Activated naive CD4-positive, alpha-beta T cell treated with Interleukin-2 at 50 U/mL for 16 hours (primary cell): Measurements from ENCODE around the gene ARL2.
A peak's percentile ranks its signal among the peaks of the same experiment; 100 is the strongest.

Source experiments
- DNase-seq: peaks from one replicate; pipeline ENCODE4 v3.0.0-alpha.2; 2020

The ARL2 gene

DNA sequence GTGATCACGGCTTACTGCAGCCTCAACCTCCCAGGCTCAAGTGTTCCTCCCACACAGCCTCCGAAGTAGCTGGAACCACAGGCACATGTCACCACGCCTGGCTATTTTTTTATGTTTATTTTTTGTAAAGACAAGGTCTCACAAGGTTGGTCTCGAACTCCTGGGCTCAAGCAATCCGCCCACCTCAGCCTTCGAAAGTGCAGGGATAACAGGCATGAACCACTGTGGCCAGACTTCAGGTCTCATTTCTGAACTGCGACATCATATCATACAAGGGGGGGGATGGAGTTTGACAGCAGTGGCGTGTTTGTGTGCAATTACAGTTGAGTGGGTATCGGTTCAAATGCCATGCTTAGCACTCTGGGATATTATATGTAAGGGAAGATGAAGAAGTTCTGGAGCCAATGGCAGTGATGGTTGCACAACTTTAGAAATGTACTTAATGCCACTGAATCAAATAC is 37.5 kb downstream of the ARL2 start:
- DNase-seq, result no peak

DNA sequence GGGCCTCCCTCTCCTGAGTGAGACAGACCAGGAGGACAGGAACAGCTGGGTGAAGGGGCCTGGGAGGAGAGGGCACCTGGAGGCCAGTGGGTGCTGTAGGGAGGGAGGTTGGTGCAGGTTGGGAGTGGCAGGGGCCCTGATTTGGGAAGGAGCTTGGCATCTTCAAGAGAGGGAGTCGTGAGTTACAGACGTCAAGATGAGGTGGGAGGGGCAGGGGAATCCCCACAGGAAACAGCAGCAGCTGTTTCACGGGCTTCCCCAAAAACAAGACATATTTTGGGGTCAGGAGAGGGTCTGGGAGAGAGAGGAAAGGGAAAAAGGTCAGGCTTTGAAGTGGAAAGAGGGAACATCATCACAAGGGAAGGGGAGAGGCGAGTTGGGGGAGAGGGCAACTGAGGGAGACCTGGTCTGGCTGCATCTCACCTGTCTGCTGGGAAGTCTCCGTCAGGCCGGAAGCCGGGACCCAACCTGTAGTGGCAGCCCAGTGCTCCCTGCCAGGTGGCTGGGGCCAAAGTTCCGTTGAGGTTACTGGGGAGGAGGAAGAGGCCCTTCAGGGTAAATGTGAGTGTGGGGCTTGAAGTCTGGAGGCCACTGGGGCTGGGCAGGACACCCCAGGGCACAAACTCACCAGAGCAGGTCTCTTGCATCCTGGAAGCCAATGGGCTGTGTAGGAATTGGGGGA is 40.0 kb downstream of the ARL2 start:
- peak; percentile 13 for DNase-seq

DNA sequence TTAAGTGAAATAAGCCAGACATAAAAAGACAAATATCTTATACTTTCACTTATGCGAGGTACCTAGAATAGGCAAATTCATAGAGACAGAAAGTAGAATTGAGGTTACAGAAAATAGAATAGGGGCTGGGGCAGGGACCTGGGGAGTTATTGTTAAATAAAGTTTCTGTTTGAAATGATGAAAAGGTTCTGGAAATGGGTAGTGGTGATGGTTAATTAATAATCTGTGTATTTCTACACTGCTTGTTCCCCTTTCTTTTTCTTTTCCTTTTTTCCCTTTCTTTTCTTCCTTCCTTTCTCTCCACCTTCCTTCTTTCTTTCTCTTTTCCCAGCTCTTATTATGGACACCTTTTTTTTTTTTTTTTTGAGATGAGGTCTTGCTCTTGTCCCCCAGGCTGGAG is 41.6 kb downstream of the ARL2 start:
- no peak for DNase-seq

DNA sequence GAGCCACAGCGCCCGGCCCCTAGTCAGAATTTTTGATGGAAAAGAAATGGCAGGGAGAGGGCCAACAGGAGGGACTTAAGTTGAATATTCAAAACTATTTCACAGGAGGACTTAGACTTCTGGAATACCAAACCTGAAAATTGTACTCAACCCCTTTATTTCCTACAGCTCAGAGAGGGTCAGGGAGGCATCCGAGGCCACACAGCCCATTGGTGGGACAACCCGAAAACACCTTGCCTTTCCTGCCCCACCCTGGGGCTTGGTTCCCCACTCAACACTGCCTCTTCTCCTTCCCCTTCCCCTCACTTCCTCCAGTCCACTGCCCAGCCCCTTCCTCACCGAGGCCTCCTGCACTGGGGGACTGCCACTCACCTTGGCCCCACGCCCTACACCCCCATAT is 43.0 kb downstream of the ARL2 start:
- DNase-seq, result no peak

DNA sequence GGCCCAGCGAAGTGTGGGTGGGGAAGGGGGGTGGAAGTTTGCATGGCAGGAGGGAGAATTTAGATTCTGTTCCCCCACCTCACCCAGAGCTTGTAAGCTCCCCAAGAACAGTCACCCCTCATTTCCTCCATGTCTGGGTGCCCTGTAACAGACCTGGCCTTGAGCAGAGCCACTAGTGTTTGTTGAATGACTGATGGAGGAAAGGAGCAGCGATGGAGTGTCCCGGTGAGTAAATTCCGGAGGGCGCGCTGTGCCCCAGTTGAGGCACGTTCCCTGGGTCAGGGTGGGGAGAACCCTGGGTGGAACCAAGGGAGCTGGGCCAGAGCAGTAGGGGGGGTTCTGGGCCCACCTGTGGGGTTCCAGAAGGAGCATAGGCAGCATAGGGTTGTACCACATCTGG is 43.6 kb downstream of the ARL2 start:
- DNase-seq, result no peak

DNA sequence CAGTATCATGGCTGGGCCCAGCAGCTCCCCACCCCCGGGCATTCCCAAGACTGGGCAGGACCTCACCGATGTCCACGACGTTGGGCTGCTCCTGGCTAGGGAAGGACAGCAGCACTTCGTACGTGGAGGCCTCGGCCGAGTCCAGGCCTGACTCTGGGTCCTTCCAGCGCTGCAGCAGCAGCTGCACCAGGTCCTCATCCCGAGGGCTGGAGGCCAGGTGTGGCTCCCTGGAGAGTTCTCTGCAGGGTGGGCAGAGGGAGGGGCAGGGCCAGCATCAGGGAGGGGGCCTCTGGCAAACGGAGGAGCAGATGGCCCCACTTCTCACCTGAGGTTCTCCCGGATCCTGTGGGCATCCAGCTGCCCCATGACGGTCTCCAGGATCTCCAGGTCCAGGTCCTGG is 44.1 kb downstream of the ARL2 start:
- no peak for DNase-seq

DNA sequence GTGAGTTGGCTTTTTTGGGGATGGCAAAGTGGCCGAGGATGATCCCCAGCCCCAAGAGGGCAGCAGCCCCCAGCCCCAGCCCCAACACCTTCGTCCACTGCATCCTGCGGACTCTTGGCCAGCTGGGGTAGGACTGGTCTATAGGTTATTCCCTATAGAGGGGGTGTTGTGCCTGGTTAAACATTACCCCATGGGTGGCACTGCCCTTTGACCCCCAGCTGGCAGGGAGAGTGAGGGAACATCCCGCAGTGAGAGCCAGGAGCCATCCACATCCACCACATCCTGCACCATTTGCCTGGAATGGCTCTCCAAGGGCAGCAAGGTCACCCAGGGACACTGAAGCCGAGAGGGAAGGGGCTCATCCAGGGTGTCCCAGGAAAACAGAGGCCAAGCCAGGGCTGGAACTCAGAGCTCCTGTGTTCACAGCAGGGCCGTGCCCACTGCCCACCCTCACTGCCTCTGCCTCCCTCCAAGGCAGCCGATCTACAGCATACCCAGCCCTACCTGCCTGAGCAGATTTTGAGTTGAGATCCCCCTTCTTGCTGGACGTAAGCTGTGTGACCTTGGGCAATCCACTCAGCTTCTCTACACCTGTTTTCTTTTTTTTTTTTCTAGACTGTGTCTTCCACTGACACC is 44.6 kb downstream of the ARL2 start, which contains the start of gene NAALADL1:
TSS of gene NAALADL1 (minus strand) at position 135 of the 636 bp plus-strand sequence. CDS start at position 103, 32 bp downstream.
- DNase-seq, result no peak

DNA sequence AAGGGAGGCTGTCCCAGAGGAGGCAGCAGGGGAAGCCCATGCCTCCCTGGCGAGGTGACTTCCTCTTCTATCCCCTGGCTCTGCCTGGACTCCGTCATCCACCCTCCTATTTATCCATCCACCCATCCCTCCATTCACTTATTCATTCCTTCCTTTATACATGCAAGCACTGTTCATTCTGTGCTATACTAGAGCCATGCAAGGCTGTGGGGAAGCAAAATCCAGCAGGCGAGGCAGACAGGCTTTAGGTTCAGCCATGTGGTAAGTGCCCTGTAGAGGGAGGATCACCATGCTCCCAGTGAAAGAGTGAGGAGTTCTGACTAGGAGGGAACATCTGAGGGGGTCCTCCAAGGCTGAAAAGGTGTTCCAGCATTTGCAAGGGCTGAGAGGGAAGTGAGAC is 45.6 kb downstream of the ARL2 start:
- DNase-seq, result no peak

DNA sequence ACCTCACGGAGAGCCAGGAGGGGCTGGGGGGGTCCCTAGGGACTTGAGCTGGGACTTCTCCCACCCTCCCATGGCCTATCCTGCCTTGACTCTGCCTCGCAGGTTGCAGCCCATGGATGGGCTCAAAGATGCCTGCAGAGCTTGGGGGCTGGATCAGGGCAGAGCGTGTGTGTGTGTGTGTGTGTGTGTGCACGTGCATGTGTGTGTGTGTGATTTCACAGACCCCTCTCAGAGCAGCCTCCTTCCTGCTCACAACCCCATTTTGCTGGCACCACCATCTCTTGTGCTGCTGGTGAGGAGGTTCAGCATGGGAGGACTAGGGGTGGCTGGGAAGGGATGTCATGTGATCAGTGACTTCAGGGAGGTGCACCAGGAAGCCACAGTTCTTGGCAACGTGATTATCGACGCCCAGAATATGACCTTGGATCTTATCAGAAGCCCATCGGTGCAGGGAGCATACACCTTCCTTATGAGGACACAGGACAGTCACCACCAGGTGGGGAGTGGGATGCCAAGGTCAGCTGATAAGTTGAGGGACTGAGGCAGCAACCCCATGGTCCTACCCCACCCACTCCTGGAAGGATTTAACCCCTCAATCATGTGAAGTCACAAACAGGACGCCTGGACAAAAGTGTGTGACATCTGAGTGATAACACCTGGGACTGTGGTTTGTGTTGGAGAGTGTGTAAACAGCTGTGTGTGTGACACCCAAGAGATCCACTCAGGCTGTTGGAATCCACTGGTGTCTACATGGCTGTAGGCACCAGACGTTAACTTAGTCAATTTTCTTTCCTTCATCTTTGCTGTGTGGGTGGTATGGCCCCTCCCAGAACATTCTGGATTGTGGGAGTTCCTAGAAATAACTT is 46.2 kb downstream of the ARL2 start:
- no peak for DNase-seq

DNA sequence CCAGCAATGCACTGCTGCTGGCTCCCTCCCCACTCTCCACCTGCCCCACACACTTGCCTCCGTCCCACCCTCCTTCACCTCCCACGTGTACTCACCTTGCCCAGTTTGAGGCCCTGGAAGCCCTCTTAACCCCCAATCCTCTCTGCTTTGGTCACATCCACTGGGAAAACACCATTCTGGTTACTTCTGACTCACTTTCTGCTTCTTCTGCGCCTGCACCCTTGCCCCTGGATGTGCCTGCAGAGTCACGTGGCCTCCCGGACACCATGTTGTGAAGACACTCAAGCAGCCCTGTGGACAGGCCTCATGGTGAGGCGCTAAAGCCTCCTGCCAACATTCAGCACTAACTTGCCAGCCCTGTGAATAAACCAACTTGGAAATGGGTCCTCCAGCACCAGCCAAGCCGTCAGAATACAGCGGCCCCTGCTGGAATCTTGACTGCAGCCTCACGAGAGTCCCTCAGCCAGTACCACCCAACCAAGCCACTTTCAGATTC is 47.0 kb downstream of the ARL2 start:
- no peak for DNase-seq

DNA sequence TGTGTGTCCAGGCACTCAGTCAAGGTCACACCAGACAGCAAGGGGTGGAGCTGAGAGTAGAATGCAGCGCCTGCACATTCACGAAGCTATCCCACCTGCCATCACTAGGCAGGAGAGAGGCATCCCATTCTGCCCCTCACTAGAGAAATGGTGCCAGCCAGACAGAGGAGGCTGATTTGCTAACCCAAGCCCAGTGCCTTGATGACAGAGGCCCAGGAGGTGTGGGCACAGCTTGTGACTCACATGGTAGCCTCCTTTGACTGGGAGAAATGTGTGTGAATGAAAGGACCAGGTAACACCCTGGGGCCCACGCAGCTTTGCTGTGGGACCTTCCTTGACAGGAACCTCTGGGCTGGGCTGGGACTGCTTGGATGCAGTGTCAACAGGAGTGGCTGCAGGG is 49.6 kb downstream of the ARL2 start:
- DNase-seq, result no peak

DNA sequence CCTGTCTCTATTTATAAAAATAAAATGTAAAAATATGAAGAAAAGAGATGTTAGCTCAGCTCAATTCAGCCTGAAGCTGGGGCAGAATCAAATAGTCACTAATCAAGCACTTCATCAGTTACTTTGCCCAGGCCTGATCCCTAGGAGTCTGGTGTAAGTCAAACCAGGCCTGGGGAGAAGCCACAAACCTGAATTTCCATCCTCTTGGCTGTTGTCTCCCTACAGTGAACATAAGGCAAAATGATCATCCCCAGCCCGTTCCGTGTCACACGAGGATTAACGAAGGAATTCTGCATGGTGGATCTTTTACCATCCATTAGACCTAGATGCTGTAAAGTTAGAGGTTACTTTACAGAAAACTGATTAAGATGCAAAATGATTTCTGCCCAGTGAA is 50.9 kb downstream of the ARL2 start:
- DNase-seq, result no peak

DNA sequence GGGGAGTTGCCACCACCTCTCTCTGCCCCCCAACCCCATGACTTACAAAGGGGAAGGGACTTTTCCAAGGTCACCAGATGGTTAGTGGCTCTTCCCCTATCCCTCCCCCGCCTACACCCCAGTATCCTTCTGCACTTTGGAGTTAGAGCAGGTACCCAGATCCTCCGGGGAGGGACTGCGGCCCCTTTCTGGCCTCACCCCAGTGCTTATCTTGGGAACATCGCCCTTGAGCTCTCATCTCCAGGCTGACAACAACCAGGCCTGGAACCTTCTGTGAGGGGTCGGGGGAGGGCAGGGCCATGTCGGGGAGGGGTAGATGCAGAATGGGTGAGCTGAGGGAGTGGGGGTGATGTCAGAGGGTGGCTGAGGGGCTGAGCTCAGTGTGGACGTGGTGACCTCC is 51.9 kb downstream of the ARL2 start:
- no peak for DNase-seq

DNA sequence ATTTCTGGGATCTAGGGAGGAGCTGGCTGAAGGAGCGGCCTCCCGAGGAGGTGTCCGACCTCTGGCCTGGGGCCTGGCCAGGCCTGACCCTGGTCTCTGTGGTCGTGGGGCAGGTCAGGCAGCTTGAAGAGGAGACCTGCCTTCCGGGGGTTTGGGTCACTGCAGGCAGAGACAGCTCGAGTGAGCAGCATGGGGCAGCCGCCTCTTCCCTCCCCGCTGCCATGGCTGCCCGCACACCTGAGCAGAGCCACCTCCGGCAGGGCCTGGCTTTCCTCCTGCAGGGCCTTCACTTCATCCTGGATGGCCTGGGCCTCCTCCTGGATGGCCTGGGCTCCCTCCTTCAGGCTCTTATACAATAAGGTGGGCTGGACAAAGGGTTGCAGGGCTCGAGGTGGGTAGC is 52.4 kb downstream of the ARL2 start:
- no peak for DNase-seq

DNA sequence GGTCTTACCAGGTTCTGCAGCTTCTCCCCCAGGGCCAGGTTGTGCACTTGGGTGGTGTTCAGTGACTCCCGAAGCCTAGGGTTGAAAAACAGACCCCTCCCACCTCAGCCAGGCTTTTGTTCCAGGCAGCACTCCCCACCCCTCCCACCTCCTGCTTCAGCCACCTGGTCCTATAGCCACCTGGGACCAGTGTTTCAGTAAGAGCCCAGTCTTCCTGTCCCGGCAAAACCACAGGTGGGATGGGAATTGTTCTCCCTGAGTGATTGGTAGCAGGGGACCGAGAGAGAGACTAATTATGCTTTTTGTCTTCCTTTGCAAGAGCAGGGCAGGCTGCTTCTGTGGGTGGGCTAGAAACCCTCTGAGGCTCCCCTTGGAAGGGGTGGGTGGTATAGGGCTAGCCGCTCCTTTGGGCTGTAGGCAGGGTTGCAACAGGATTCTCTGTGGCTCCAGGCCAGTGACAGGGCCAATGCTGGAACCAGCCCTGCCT is 52.9 kb downstream of the ARL2 start:
- no peak for DNase-seq

DNA sequence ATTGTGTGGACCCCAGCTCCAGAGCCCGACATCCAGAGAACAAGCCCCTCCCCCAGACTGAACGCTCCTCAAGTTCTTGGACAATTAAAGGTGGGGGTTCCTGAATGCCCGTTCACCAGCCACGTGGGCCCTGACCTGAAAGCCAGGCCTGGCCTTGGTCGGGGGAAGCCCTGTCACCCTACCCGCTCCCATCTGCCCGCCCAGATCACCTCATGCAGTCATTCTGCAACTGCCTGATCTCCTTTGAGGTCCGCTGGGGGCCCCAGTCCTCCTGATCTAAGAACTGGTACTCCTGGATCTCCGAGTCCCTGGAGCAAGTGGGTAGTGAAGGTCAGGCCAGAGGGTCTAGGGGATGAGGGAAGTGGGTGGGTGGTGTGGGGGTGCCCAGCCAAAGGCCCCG is 53.5 kb downstream of the ARL2 start:
- DNase-seq, result no peak

DNA sequence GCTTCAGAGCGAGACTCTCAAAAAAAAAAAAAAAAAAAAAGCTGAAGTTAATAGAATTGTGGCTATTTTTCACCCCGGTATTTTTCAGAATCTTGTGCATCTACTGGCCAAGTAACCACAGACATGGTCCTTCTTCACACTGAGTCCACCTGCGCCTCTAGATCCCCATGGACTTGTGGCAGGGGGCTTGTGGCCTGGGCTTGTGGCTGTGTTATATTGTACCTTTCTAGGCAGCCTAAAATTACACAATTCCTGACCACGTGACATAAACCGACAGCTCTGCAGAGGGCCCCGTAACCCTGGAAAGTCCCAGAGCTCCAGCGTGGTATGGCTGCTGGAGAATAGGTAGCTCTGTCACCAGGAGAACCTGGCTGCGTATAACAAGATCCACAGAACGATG is 55.3 kb downstream of the ARL2 start:
- no peak for DNase-seq
